ENCODE data around the gene ANO5.

The ANO5 gene

GRCh38 chr11:22194306-22194705 lies 1.4 kb downstream of the ANO5 start:
- in situ Hi-C loops (cut with HindIII; ENCODE audit: low pct_ligation_motif_present, low sequenced_read_pairs): no loop called here
- no peak for TF ChIP-seq CTCF (IDR thresholded peaks at IDR 0.05; ENCODE audit: low read depth, low read length, missing control alignments)

GRCh38 chr11:22194907-22195306 lies 2.0 kb downstream of the ANO5 start:
- H3K27ac ChIP-seq: no peak overlapping the region
- in situ Hi-C loops (cut with HindIII; ENCODE audit: low pct_ligation_motif_present, low sequenced_read_pairs): no loop called here
- no peak for TF ChIP-seq CTCF (IDR thresholded peaks at IDR 0.05; ENCODE audit: low read depth, low read length, missing control alignments)
- no peaks in the 10 kb centered on the region for H3K36me3 ChIP-seq (replicated peaks)
- H3K27me3 ChIP-seq (replicated peaks): peaks cover 3% of the 10 kb centered on the region
- DNase-seq: no peak
- no peak overlapping the region for H3K4me3 ChIP-seq (ENCODE audit: low read depth, low read length)

More at GRCh38 chr11:22194306-22194705, 1.4 kb downstream of the ANO5 start:
- no peak overlapping the region for H3K27ac ChIP-seq
- H3K36me3 ChIP-seq (replicated peaks): no peaks in the 10 kb centered on the region
- H3K27me3 ChIP-seq (replicated peaks): peaks cover 3% of the 10 kb centered on the region
- H3K4me3 ChIP-seq (ENCODE audit: low read depth, low read length): no peak overlapping the region
- no peak for DNase-seq

- Histone ChIP-seq H3K27ac (no peak overlapping the region), H3K4me3 (ENCODE audit: low read depth, low read length) (no peak overlapping the region), H3K36me3 (replicated peaks) (no peaks in the 10 kb centered on the region), H3K27me3 (replicated peaks) (peaks cover 3% of the 10 kb centered on the region)
- DNase-seq: no peak
- no peak for TF ChIP-seq CTCF (IDR thresholded peaks at IDR 0.05; ENCODE audit: low read depth, low read length, missing control alignments)
- in situ Hi-C loops (cut with HindIII; ENCODE audit: low pct_ligation_motif_present, low sequenced_read_pairs): no loop called here
Observed at GRCh38 chr11:22197139-22198005, 4.5 kb downstream of the ANO5 start.

GRCh38 chr11:22199243-22199642 lies 6.4 kb downstream of the ANO5 start:
- in situ Hi-C loops (cut with HindIII; ENCODE audit: low pct_ligation_motif_present, low sequenced_read_pairs): no loop called here
- Histone ChIP-seq H3K27ac (no peak overlapping the region), H3K4me3 (ENCODE audit: low read depth, low read length) (no peak overlapping the region), H3K27me3 (replicated peaks) (no peaks in the 10 kb centered on the region), H3K36me3 (replicated peaks) (no peaks in the 10 kb centered on the region)
- no peak for TF ChIP-seq CTCF (IDR thresholded peaks at IDR 0.05; ENCODE audit: low read depth, low read length, missing control alignments)
- no peak for DNase-seq

- DNase-seq: no peak
- Histone ChIP-seq H3K36me3 (replicated peaks) (no peaks in the 10 kb centered on the region), H3K27ac (no peak overlapping the region), H3K27me3 (replicated peaks) (no peaks in the 10 kb centered on the region), H3K4me3 (ENCODE audit: low read depth, low read length) (no peak overlapping the region)
- in situ Hi-C loops (cut with HindIII; ENCODE audit: low pct_ligation_motif_present, low sequenced_read_pairs): no loop called here
- no peak for TF ChIP-seq CTCF (IDR thresholded peaks at IDR 0.05; ENCODE audit: low read depth, low read length, missing control alignments)
Observed at GRCh38 chr11:22203281-22203680, 10.4 kb downstream of the ANO5 start.

Data from brain microvascular endothelial cell (primary cell).